Measurements from ENCODE around the gene MAGOHB. TPM values are rescaled to one million over a fixed set of nuclear protein-coding genes. Genes with fewer than 3 reads are reported as not detected.

Gene MAGOHB
- polyA plus RNA-seq, 2 of the 4 experiments (the other 2 are of a cell fraction): 83.4 to 90.5 TPM

DNA sequence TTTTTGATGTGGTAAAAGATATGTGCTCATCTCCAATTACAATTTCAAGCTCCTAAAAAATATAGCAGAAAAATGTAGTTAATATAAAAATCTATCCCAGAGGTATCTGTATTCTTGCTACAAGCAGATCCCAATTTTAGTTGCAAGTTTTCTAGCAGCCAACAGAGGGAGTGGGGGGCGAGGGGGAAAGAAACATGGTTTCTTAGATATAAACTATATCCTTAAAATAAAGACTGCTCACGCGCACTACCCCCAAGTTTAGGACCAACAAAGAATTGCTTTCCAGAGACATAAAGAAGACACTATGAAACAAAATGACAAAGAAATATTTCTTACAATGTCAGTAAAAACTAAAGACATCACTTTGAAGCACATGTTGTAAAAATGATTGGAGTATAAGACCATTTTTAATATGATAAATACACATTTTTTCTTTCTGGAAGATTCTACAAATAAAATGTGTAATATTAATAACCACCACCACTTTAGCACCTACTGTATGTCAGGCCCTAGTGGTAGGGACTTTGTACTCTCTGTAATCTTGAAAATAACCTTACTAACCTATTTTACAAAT, 5.4 kb downstream of the MAGOHB start:
- 90% methylated on average over 3 of the region's 3 CpGs for WGBS (ENCODE audit: missing lambda C conversion rate)
- FAIRE-seq (no peak), DNase-seq (ENCODE audit: low read depth in 1 of 2, low spot score in 1 of 2) (peak in 1 of 2 experiments; percentile 47), ATAC-seq (peak in 1 of 2 experiments; percentile 65; a peak in 3 of 6 replicates)
- no peak overlapping the region for H3K4me2 ChIP-seq
- H3K4me3 ChIP-seq: no peak overlapping the region
- TF ChIP-seq RAD21 (conservative IDR thresholded peaks at IDR 0.05 in 1 of 2, IDR thresholded peaks at IDR 0.05 in 1 of 2) (peak; percentile 20 to 31; a peak in 1 of 5 replicates), CTCF (IDR thresholded peaks at IDR 0.05) (peak; percentile 33; the same call in 2 of the 3 replicates), EP300 (IDR thresholded peaks at IDR 0.05) (no peak)
- no peak overlapping the region for H3K27ac ChIP-seq
- CTCF ChIA-PET: interaction anchor here (1.0 to 1.4 kb wide), 4 partner anchors 51 to 142 kb away, joined by 3 to 4 read pairs (median 3); no protein-coding TSS in a partner anchor
- H3K4me1 ChIP-seq: peaks cover 7% of the 10 kb centered on the region; the same call in 2 of the 3 replicates
- POLR2A ChIA-PET: no interaction called here
- no peaks in the 10 kb centered on the region for H3K9me3 ChIP-seq

- H3K4me3 ChIP-seq: no peak overlapping the region
- CTCF ChIA-PET: interaction anchor here (0.6 to 2.3 kb wide), 3 partner anchors 18 to 236 kb away, joined by 3 to 6 read pairs (median 3); no protein-coding TSS in a partner anchor
- H3K9me3 ChIP-seq: no peaks in the 10 kb centered on the region
- H3K4me2 ChIP-seq: no peak overlapping the region
- DNase-seq (ENCODE audit: low read depth in 1 of 2, low spot score in 1 of 2) (no peak), ATAC-seq (no peak), FAIRE-seq (no peak)
- H3K4me1 ChIP-seq: no peaks in the 10 kb centered on the region
- no peak overlapping the region for H3K27ac ChIP-seq
- POLR2A ChIA-PET: no interaction called here
- TF ChIP-seq RARB (CRISPR knock-in tag; IDR thresholded peaks at IDR 0.05) (no peak), E2F6 (IDR thresholded peaks at IDR 0.05; ENCODE audit: borderline replicate concordance, low read depth) (no peak), POLR2AphosphoS2 (conservative IDR thresholded peaks at IDR 0.05; ENCODE audit: low read length) (no peak), HEYL (CRISPR knock-in tag; IDR thresholded peaks at IDR 0.05) (no peak), SREBF2 (IDR thresholded peaks at IDR 0.05) (no peak), SMC3 (IDR thresholded peaks at IDR 0.05) (no peak), CBX2 (IDR thresholded peaks at IDR 0.05; ENCODE audit: borderline replicate concordance, low read depth) (no peak), EHMT2 (IDR thresholded peaks at IDR 0.05; ENCODE audit: low read depth) (no peak)
- TF ChIP-seq, protein P1, sequence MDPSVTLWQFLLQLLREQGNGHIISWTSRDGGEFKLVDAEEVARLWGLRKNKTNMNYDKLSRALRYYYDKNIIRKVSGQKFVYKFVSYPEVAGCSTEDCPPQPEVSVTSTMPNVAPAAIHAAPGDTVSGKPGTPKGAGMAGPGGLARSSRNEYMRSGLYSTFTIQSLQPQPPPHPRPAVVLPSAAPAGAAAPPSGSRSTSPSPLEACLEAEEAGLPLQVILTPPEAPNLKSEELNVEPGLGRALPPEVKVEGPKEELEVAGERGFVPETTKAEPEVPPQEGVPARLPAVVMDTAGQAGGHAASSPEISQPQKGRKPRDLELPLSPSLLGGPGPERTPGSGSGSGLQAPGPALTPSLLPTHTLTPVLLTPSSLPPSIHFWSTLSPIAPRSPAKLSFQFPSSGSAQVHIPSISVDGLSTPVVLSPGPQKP (IDR thresholded peaks at IDR 0.05; ENCODE audit: low read depth, low read length): no peak
- 96% methylated on average over 2 of the region's 2 CpGs for WGBS (ENCODE audit: missing lambda C conversion rate)
Measured at GRCh38 chr12:10601860-10602259, 11.5 kb downstream of the MAGOHB start.

- TF ChIP-seq, protein P2, sequence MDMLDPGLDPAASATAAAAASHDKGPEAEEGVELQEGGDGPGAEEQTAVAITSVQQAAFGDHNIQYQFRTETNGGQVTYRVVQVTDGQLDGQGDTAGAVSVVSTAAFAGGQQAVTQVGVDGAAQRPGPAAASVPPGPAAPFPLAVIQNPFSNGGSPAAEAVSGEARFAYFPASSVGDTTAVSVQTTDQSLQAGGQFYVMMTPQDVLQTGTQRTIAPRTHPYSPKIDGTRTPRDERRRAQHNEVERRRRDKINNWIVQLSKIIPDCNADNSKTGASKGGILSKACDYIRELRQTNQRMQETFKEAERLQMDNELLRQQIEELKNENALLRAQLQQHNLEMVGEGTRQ (IDR thresholded peaks at IDR 0.05): no peak
- no peak for TF ChIP-seq KDM5A (IDR thresholded peaks at IDR 0.05)
- no peak for TF ChIP-seq NFE2L2 (conservative IDR thresholded peaks at IDR 0.05; ENCODE audit: low read length)
- TF ChIP-seq SMC3 (IDR thresholded peaks at IDR 0.05): no peak
- no peak for TF ChIP-seq E2F6 (IDR thresholded peaks at IDR 0.05; ENCODE audit: borderline replicate concordance, low read depth)
- no peak for TF ChIP-seq MAFK (IDR thresholded peaks at IDR 0.05; ENCODE audit: partially characterized antibody)
- no peak for TF ChIP-seq ZSCAN20 (CRISPR knock-in tag; IDR thresholded peaks at IDR 0.05)
- no peak for TF ChIP-seq MAZ (IDR thresholded peaks at IDR 0.05; ENCODE audit: borderline replicate concordance, low read depth, low read length)
- no peak for TF ChIP-seq CEBPB (IDR thresholded peaks at IDR 0.05)
- no peak for TF ChIP-seq CTCF (IDR thresholded peaks at IDR 0.05)
- no peak for TF ChIP-seq EP300 (IDR thresholded peaks at IDR 0.05)
- TF ChIP-seq RNF2 (IDR thresholded peaks at IDR 0.05; ENCODE audit: borderline replicate concordance, low read depth): no peak
- TF ChIP-seq BHLHE40 (IDR thresholded peaks at IDR 0.05; ENCODE audit: low read depth, low read length): no peak
- TF ChIP-seq TFCP2L1 (CRISPR knock-in tag; IDR thresholded peaks at IDR 0.05): no peak
- Histone ChIP-seq H3K4me1 (no peaks in the 10 kb centered on the region), H3K4me3 (no peak overlapping the region), H3K27ac (no peak overlapping the region), H3K9me3 (no peaks in the 10 kb centered on the region), H3K4me2 (no peak overlapping the region)
- ATAC-seq (no peak), DNase-seq (ENCODE audit: low read depth in 1 of 2, low spot score in 1 of 2) (no peak), FAIRE-seq (no peak)
- POLR2A ChIA-PET: no interaction called here
- WGBS (ENCODE audit: missing lambda C conversion rate): 90% methylated on average over 6 of the region's 6 CpGs
- CTCF ChIA-PET: no interaction called here
Measured at GRCh38 chr12:10600988-10601387, 12.4 kb downstream of the MAGOHB start.
